Measurements from ENCODE around the gene PWP1.

DNA sequence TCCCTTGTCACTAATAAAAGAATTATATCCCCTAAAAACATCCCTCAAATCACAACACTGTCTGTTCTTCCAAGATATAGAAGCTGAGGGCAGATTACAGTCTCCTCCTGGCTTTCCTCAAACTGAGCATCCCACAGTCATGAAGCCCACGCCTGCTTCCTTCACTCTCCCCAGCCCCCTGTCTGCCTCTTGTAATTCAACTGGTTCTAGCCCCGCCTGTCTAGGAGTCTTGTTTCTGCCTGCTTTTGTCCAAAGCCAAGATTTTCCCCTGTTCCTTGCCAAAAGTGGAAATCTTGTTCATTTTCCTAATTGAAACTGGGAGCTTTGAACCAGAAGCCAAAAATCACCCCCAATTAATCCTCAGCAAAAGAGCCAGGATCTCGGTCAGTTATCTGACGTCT lies 35.9 kb upstream of the PWP1 start:
- TF ChIP-seq CTCF (IDR thresholded peaks at IDR 0.05) (no peak), EZH2 (IDR thresholded peaks at IDR 0.05; ENCODE audit: borderline replicate concordance, insufficient read depth, low read depth, low read length, poor library complexity, severe bottlenecking) (no peak)
